GM12892 (cell line): Measurements from ENCODE around the gene KCNIP4.

Source experiments
- POLR2A ChIP-seq: IDR thresholded peaks from 2 replicates; pipeline ENCODE4 v1.6.1; 2011; ENCODE audit warnings: low read depth, low read length, control low read depth
- POLR2AphosphoS5 ChIP-seq: IDR thresholded peaks from 2 replicates; pipeline ENCODE4 v1.6.1; 2011; ENCODE audit warnings: low read depth, low read length, control low read depth

- TF ChIP-seq POLR2AphosphoS5, result no peak
- no peak for TF ChIP-seq POLR2A
Measured at GRCh38 chr4:20925176-20925575, 1023.4 kb downstream of the KCNIP4 start.
